EL (cell line): Measurements from ENCODE around the gene GRM3.
"Not testable (repeated sequence)": the region's sequence is repeated elsewhere in the genome, so short reads cannot be mapped to it uniquely, and the experiment has no call there.

Experiments used
- DNase-seq: peaks from one replicate; pipeline ENCODE4 v3.0.0-alpha.2; 2016

GRM3 gene

DNA sequence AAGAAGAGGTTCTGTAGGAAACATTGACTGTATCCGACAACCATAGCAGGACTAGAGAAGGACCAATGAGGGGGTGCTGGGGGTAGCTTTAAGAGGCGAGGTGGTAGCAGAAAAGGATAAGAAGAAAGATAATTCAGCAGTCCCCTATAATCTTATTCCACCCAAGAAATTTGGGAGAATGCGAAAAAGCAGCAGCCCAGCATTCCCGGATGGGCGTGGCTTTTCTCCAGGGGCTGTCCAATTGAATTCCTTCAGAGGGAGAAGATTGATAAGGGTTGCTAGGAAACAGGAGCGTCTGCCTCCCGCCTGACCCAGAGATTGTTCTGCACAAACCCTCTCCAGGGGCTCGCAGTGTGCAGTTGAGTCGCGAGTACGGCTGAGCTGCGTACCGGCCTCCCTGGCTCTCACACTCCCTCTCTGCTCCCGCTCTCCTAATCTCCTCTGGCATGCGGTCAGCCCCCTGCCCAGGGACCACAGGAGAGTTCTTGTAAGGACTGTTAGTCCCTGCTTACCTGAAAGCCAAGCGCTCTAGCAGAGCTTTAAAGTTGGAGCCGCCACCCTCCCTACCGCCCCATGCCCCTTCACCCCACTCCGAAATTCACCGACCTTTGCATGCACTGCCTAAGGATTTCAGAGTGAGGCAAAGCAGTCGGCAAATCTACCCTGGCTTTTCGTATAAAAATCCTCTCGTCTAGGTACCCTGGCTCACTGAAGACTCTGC lies at the start of gene GRM3:
GRM3 (plus strand) TSS at position 349 of the 721 bp plus-strand sequence. CDS start 121,237 bp downstream, outside the sequence.
- no peak for DNase-seq

DNA sequence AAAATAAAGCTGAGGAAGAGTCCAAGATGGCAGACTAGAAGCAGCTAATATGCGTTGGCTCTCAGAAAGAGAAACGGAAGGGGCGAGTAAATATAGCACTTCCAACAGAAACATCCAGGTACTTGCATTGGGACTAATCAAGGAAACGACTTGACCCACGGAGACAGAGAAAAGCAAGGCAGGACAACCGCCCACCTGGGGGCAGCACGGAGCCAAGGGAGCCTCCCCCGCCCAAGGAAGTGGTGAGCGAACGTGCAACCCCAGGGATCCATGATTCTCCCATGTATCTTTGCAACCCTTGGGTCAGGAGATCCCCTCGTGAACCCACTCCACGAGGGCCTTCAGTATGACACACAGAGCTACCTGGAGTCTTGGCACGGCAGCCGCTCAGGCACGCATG lies 45.4 kb upstream of the GRM3 start:
- peak; percentile 0 for DNase-seq

- DNase-seq, result no peak
These were observed 45.0 kb upstream of the GRM3 start for GRCh38 chr7:86598721-86599120.

- DNase-seq, result no peak
These were observed 43.0 kb upstream of the GRM3 start for GRCh38 chr7:86600506-86601290.

DNA sequence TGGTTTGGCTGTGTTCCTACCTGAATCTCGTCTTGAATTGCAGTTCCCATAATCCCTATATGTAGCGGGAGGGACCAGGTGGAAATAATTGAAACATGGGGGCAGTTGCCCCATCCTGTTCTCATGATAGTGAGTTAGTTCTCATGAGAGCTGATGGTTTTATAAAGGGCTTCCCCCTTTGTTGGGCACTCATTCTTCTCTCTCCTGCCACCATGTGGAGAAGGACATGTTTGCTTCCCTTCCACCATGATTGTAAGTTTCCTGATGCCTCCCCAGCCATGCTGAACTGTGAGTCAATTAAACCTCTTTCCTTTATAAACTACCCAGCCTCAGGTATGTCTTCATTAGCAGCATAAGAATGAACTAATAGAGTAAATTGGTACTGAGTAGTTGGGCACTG lies 28.0 kb upstream of the GRM3 start:
- not testable (repeated sequence) for DNase-seq

DNA sequence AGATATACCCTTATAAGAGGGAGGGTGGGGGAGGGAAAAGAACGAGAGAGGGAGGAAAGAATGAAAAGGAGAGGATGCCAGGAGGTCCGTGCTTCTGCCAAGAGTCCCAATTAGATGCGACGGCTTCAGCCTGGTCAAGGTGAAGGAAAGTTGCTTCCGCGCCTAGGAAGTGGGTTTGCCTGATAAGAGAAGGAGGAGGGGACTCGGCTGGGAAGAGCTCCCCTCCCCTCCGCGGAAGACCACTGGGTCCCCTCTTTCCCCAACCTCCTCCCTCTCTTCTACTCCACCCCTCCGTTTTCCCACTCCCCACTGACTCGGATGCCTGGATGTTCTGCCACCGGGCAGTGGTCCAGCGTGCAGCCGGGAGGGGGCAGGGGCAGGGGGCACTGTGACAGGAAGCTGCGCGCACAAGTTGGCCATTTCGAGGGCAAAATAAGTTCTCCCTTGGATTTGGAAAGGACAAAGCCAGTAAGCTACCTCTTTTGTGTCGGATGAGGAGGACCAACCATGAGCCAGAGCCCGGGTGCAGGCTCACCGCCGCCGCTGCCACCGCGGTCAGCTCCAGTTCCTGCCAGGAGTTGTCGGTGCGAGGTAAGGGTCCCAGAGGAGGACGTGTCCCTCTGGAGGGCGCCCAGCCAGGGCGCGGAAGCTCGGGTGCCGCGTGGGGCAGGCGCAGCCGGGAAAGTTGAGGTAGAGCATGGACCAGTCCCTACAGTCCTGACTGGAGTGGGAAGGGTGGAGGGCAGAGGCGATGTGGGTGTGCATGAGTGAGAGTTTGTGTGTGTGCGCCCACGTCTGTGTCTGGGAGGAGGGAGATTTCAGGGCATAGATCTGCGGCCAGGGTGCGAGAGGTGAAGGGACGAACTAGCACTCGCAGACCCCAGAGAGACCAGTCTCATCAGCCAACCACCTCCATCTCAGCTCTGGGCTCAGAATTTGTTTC lies 844 bp downstream of the GRM3 start:
- no peak for DNase-seq

DNA sequence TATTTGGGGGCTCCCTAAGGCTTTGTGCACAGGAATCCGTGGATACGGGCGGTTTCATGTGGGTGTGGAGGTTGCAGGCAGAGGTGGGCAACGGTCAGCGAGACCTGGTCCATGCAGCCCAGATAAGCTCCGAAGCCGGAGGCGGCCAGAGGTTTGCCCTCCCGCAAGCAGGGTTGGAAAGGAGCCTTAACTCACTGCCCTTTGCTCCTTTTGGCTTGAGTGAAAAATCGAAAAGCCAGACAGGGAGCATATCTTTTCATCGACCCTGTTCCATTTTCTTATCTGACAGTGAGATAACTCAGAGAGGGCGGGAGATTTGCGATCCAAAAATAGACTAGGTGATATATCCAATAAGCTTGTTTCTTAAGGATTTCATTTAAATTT lies 1.5 kb downstream of the GRM3 start:
- DNase-seq, result no peak

DNA sequence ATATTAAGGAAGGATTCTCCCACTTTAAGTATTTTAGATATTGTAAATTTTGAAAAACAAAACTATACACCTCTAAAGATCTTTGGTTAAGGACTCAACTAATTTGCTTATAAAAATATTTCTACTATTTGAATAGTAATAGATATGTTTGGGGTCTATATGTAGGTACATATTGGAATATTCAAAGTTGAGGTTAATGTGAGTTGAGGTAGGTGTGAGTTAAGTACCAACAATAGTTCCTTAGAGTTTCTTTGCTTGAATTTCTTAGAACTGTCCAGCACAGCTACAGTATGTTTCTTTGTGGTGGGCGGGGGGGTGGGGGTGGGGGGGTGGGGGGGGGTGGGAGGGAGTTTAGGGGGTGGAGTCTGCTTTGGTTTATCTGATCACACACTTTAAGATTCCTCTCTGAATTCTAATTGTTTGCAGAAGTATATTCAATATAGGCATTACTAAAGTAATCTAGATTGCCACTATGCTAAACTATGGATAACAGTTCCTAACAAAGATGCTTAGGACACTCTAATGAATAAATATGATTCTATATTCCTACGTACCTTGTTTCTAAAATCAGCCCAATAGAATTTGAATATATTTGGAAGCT lies 2.1 kb downstream of the GRM3 start:
- no peak for DNase-seq

DNA sequence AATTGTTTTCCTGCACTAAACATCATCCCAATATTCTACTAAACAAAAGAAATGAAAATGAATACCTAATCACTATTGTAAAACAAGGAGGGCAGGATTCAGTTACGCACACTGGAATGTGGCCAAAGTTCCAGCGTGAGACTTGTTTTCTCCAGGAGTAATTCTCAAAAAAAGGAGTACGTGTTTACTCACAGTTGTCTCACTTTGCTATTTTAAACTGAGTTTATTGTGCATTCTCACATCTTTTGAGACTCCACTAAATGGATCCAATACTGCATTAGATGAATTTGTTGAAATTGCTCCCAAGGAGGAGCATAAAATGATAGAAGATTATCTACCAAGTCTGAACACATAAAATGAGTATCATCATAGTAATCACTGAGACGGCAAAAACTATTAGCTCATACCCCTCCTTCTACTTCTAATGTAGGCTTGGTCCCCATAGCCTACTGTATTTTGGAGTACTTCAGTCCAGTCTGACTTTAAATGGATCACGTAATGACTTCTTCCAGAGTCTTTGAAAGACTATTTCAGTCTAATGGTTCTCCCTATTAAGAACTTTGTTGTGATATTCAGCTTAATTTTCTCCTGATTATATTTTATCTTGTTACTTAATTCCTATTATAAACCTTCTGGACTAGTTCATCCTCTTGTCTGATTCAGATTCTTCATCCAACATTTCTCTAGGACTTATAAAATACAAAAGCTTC lies 3.8 kb downstream of the GRM3 start:
- DNase-seq, result no peak

DNA sequence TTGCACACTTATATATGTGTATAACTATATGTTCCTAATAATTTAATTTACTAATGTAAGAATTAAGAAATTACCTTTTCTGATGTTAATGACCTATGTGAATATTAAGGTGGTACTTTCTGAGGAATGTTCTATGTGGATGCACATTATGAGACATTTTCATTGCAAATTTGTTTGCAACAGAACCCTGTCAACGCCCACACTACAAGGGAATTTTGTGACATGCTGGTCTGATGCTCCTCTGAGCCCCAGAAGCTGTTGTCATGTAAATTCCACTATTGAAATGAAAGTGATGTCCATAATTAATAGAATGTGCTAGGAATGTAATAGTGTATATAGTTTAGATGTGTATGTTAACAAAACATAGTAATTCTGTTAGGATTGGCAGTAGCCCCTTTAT lies 4.5 kb downstream of the GRM3 start:
- no peak for DNase-seq

DNA sequence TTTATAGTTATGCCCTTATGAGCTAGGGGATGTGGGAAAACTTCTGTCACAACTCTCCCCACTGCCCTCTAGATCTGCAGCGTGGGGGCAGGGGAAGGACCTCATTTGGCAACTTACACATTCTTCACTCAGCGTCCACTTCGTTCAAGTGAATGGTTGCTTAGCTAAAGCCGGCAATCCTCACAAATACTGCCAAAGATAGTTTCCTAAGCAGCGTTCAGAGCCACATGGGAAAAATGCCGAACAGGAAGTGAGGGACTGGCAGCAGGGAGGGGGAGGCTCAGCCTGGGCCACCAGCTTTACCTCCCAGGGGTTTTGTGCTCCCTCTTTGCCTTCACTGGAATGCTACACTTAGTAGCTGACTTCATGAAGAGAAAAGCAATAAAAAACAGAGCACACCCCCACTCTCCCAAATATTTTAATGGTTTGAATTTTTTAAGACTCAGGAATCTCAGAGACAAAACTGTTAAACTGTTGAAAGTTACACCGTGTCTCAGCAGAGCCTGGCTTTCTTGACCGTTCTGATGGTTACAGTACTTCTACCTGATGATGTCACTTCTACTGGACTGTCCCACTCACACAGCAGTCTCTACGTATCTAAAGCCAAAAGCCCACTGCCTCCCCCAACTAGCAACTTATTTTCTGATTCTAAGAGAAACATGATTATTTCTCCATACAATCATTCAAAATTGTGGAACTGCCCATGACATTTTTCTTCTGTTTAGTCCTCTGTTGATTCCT lies 10.4 kb downstream of the GRM3 start:
- DNase-seq, result no peak

- DNase-seq, result no peak
These were observed 14.2 kb downstream of the GRM3 start for GRCh38 chr7:86657948-86658347.

DNA sequence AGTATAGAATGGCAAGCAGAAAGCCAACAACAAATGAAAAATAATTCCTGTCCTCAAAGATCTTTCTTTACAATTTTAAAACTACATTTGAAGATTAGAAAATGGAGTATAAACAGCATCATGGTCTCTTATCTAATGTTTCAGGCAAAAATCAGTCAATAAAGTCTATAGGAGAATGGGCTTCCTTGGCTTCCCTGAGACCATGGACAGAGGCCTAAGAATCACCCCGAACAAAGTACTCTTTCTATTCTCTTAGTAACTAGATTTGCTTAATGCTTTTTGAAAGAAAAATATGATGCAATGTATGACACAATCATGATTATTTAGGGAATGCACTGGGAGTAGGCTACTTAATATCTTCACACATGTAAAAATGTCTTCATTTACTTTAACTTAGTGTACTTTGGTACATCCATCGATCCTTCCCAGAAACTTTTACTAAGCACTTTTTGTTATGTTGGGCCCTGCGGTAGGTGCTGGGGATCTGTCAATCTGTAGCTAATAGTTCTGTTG lies 17.3 kb downstream of the GRM3 start:
- no peak for DNase-seq

- no peak for DNase-seq
These were observed 20.8 kb downstream of the GRM3 start for GRCh38 chr7:86664486-86664885.

DNA sequence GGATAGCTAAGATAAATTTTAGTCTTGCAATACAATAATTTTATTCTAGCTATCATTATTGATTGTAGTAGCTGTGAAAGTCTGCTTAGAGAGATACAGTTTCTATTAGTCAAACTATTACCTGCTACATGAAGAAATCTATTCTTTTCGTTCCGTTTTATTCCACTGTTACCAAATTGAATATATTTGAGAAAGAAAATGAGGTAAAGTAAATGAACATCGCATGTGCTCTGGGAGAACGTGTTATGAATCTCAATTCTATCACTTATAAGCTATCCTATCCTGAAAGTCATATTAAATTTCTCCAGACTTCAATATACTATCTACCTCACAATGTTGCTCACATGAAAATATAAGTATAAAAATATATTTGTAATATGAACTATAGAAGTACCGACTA lies 21.3 kb downstream of the GRM3 start:
- DNase-seq, result no peak

DNA sequence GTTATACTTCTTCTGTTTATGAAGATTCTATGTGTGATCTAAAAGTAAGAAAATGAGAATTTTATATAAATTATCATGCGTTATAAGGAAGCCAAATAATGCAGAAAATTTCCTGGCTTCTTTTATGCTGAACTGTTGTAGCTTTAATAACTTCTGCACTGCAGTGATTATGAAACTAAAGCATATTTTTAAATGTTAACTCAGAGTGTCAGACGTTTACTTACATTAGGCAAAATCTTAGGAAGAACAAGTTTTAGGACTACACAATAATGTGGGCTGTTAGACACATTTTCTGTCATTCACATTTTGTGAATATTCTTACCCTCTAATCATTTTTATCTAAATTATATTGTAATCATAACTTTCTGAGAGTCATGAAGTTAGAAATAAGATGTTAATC lies 22.0 kb downstream of the GRM3 start:
- DNase-seq, result no peak

GRCh38 chr7:86667732-86668131 lies 24.0 kb downstream of the GRM3 start:
- DNase-seq, result no peak

DNA sequence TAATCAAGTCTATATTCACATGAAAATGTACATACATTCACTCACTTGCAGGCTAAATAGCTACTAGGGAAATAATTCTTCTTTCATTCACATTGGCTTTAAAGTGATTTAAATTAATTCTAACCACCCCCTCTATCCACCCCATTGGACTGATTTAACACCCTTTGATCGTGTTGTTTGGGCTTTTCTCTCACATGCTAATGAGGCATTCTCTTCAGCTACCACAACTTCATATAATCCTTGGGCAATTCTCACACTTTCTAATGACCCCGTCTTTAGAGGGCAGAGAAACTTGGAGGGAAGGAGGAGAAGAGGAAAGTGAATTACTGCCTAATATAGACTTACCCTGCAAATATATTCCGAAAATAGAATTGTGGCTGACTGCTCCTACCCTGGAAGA lies 24.6 kb downstream of the GRM3 start:
- DNase-seq, result no peak

DNA sequence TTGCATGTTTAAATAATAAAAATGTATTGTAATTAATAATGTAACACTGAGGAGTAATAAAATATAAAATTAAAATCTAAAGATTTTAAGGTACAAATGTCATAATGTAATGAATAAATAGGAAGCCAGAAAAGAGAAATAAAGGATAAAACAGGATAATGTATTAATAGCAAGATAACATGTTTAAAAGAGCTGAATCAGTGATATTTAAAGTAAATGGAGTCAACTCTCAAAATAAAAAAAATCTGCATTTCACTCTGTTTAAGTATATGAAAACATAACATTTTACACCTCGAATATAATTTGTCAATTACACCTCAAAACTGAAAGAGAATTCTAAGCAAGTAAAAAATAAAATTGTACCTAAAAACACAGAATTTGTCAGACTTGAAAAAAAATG lies 44.1 kb downstream of the GRM3 start:
- DNase-seq, result no peak

- DNase-seq, result no peak
These were observed 45.7 kb downstream of the GRM3 start for GRCh38 chr7:86689363-86689762.

DNA sequence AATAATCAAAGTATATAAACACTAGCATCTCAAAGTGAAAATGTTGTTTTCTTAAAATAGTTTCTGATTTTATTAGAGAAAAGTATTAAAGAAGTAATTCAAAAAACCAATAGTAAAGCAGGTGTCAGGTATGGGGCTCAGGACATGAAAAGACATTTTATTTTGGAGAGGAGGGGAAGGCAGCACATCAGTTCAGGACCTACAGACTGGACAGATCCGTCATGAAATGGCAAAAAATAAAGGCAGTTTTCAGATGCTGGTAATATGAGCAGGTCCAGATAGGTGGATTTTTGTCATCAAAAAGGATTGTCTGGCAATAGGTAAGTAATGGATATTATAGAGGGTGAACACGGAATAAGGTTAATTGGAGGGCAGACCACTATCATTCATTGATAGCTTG lies 49.0 kb downstream of the GRM3 start:
- no peak for DNase-seq
